ENCODE results near the gene SLC9A9.
"Not testable (repeated sequence)": the region's sequence is repeated elsewhere in the genome, so short reads cannot be mapped to it uniquely, and the experiment has no call there.

Gene SLC9A9
- total RNA-seq, result 7.6 to 18.7 (median 15.8) reads per million in 4 experiments

- no peak for DNase-seq
Measured at GRCh38 chr3:143847787-143848631, at the start of gene SLC9A9. Gene SLC9A9, minus strand, starts transcription at chr3:143848468. Its CDS starts 146 bp downstream, at chr3:143848322.

GRCh38 chr3:143897576-143898295 is 49.5 kb upstream of the SLC9A9 start:
- no peak for DNase-seq

GRCh38 chr3:143896486-143896885 is 48.2 kb upstream of the SLC9A9 start:
- no peak for DNase-seq

- no peak for DNase-seq
Measured at GRCh38 chr3:143895805-143896204, 47.5 kb upstream of the SLC9A9 start.

GRCh38 chr3:143888846-143889245 is 40.6 kb upstream of the SLC9A9 start:
- no peak for DNase-seq

GRCh38 chr3:143888166-143888565 is 39.9 kb upstream of the SLC9A9 start:
- DNase-seq, result no peak

GRCh38 chr3:143885780-143886427 is 37.6 kb upstream of the SLC9A9 start:
- no peak for DNase-seq

- no peak for DNase-seq
Measured at GRCh38 chr3:143884861-143885260, 36.6 kb upstream of the SLC9A9 start.

GRCh38 chr3:143883151-143883550 is 34.9 kb upstream of the SLC9A9 start:
- no peak for DNase-seq

- DNase-seq, result no peak
Measured at GRCh38 chr3:143881095-143881494, 32.8 kb upstream of the SLC9A9 start.

- DNase-seq, result no peak
Measured at GRCh38 chr3:143875546-143875945, 27.3 kb upstream of the SLC9A9 start.

GRCh38 chr3:143873553-143873952 is 25.3 kb upstream of the SLC9A9 start:
- DNase-seq, result not testable (repeated sequence)

- no peak for DNase-seq
Measured at GRCh38 chr3:143865302-143865701, 17.0 kb upstream of the SLC9A9 start.

GRCh38 chr3:143859465-143860203 is 11.4 kb upstream of the SLC9A9 start:
- DNase-seq, result no peak

GRCh38 chr3:143856252-143856970 is 8.1 kb upstream of the SLC9A9 start:
- DNase-seq, result no peak

- DNase-seq, result no peak
Measured at GRCh38 chr3:143855183-143855582, 6.9 kb upstream of the SLC9A9 start.

- no peak for DNase-seq
Measured at GRCh38 chr3:143851331-143852017, 3.2 kb upstream of the SLC9A9 start.

GRCh38 chr3:143850877-143851276 is 2.6 kb upstream of the SLC9A9 start:
- DNase-seq, result no peak

- no peak for DNase-seq
Measured at GRCh38 chr3:143849854-143850549, 1.7 kb upstream of the SLC9A9 start.

- no peak for DNase-seq
Measured at GRCh38 chr3:143848704-143849103, 436 bp upstream of the SLC9A9 start.

- DNase-seq, result no peak
Measured at GRCh38 chr3:143843587-143843986, 4.7 kb downstream of the SLC9A9 start.

Measured in effector CD8-positive, alpha-beta T cell (primary cell).